Mesendoderm (in vitro differentiated cells): ENCODE measurements around the gene CACNB2.
"Not testable (repeated sequence)": the region's sequence is repeated elsewhere in the genome, so short reads cannot be mapped to it uniquely, and the experiment has no call there.

ENCODE experiments used
- DNase-seq: peaks from one replicate; pipeline ENCODE4 v3.0.0; 2013
- H2AK5ac ChIP-seq: 2 replicates; pipeline ENCODE4 v1.6.1; 2013; ENCODE audit warnings: low read length, inconsistent platforms
- H2BK120ac ChIP-seq: 2 replicates; pipeline ENCODE4 v1.6.1; 2013; ENCODE audit warnings: low read depth, mild to moderate bottlenecking, low read length, moderate library complexity, mixed read lengths
- H2BK15ac ChIP-seq: replicated peaks from 2 replicates; pipeline ENCODE4 v1.6.1; 2013; ENCODE audit warnings: low read depth, mild to moderate bottlenecking, moderate library complexity
- H2BK5ac ChIP-seq: 2 replicates; pipeline ENCODE4 v1.6.1; 2013; ENCODE audit warnings: low read length, inconsistent platforms
- H3K18ac ChIP-seq: 2 replicates; pipeline ENCODE4 v1.6.1; 2013; ENCODE audit warnings: mild to moderate bottlenecking, low read length, mixed read lengths
- H3K23ac ChIP-seq: one replicate; pipeline ENCODE4 v1.6.1; 2013; ENCODE audit warnings: low read length
- H3K27ac ChIP-seq: 2 replicates; pipeline ENCODE4 v1.5.1; 2013; ENCODE audit warnings: low read depth, mild to moderate bottlenecking, inconsistent platforms, low read length, moderate library complexity
- H3K27me3 ChIP-seq: 2 replicates; pipeline ENCODE4 v1.6.1; 2013; ENCODE audit warnings: low read length, control low read depth, mild to moderate bottlenecking, inconsistent platforms; ENCODE audit not compliant: insufficient read depth, poor library complexity
- H3K36me3 ChIP-seq: 2 replicates; pipeline ENCODE4 v1.6.1; 2013; ENCODE audit warnings: low read length, inconsistent platforms; ENCODE audit not compliant: control insufficient read depth, insufficient read depth
- H3K4ac ChIP-seq: one replicate; pipeline ENCODE4 v1.6.1; 2013; ENCODE audit warnings: low read depth, mild to moderate bottlenecking, low read length, moderate library complexity
- H3K4me1 ChIP-seq: 2 replicates; pipeline ENCODE4 v1.6.1; 2013; ENCODE audit warnings: low read depth, low read length, inconsistent platforms; ENCODE audit not compliant: control insufficient read depth
- H3K4me2 ChIP-seq: 2 replicates; pipeline ENCODE4 v1.6.1; 2013; ENCODE audit warnings: low read length
- H3K4me3 ChIP-seq: 2 replicates; pipeline ENCODE4 v1.5.1; 2013; ENCODE audit warnings: mild to moderate bottlenecking, low read length
- H3K56ac ChIP-seq: one replicate; pipeline ENCODE4 v1.6.1; 2013; ENCODE audit warnings: low read length
- H3K79me1 ChIP-seq: 2 replicates; pipeline ENCODE4 v1.6.1; 2013; ENCODE audit warnings: low read length, inconsistent platforms
- H3K79me2 ChIP-seq: 2 replicates; pipeline ENCODE4 v1.6.1; 2013; ENCODE audit warnings: mild to moderate bottlenecking, low read length; ENCODE audit not compliant: control insufficient read depth, insufficient read depth
- H3K9ac ChIP-seq: 2 replicates; pipeline ENCODE4 v1.6.1; 2013; ENCODE audit warnings: low read length, inconsistent platforms
- H4K5ac ChIP-seq: one replicate; pipeline ENCODE4 v1.6.1; 2013; ENCODE audit warnings: low read length
- H4K8ac ChIP-seq: one replicate; pipeline ENCODE4 v1.6.1; 2013; ENCODE audit warnings: low read depth, mild to moderate bottlenecking, control low read depth, low read length, moderate library complexity
- WGBS: extraction: QIAGEN DNeasy Blood & Tissue Kit; methylation state at CpG from one replicate; pipeline ENCODE4 v1.1.7; 2013; ENCODE audit warnings: low lambda C conversion rate, missing lambda C conversion rate; ENCODE audit not compliant: insufficient coverage; ENCODE audit errors: extremely low coverage; 5-methylcytosine and 5-hydroxymethylcytosine counted together

The CACNB2 gene

DNA sequence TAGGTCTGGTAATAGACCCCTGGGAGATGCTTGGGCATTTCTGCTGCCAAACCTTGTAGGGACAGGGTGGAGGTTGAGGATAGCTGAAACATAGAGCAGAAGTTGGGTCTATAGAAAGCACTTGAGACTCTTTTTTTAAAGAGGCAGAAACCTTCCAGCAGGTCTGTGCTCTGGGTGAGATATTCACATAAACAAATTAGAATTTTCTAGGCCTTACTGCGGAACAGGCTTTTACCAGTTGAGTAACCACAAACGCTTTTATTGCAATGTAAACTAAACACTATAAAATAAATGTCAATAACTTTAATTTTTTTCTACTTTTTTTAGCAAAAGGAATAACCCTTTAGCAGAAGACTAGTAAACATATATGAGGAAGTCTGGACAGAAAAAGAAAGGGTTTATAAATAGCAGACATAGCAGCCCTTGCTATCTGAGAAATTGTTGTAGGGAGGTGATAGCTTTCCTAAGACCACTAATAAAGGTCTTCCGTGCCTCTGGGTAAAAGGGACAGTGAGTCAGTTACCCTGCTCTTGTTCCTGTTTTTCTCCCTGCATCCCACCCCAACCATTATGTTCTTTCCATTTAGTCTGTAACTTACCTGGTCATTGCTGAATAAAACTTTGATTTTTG is 38.7 kb downstream of the CACNB2 start:
- Histone ChIP-seq H3K4me2 (no peak overlapping the region), H2BK120ac (no peak overlapping the region), H4K8ac (no peak overlapping the region), H3K27ac (no peak overlapping the region), H3K27me3 (no peaks in the 10 kb centered on the region), H2AK5ac (no peak overlapping the region), H2BK15ac (no peak overlapping the region), H3K79me2 (no peaks in the 10 kb centered on the region), H3K4me3 (no peak overlapping the region), H3K36me3 (no peaks in the 10 kb centered on the region), H3K9ac (no peak overlapping the region), H3K56ac (no peak overlapping the region), H3K4ac (no peak overlapping the region), H2BK5ac (no peak overlapping the region), H3K79me1 (no peaks in the 10 kb centered on the region), H3K23ac (no peak overlapping the region), H4K5ac (no peak overlapping the region), H3K18ac (no peak overlapping the region), H3K4me1 (no peaks in the 10 kb centered on the region)
- WGBS: 100% methylated on average over 1 of the region's 3 CpGs
- no peak for DNase-seq

DNA sequence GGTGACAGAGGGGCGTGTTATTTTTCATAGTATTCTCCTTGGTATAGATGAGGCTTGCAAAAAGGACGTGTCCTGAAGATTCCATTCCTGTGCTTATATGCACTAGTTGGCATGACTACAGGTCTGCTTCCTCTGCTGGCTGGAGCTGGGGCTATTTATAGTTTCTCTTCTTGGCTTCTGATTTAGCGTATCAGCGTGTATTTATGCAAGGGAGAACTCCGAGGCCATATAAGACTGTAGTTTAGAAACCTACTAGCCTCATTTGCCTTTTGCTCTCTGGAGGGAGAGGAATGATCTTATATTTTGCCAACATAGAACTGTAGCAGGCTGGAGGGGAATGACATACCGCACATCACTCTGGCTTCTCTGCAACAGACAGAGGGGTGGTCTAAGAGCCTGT is 39.7 kb downstream of the CACNB2 start:
- Histone ChIP-seq H2BK5ac (no peak overlapping the region), H3K4me3 (no peak overlapping the region), H2BK15ac (no peak overlapping the region), H3K4me1 (no peaks in the 10 kb centered on the region), H3K27ac (no peak overlapping the region), H3K79me2 (no peaks in the 10 kb centered on the region), H3K27me3 (no peaks in the 10 kb centered on the region), H4K8ac (no peak overlapping the region), H3K23ac (no peak overlapping the region), H3K79me1 (no peaks in the 10 kb centered on the region), H3K9ac (no peak overlapping the region), H3K36me3 (no peaks in the 10 kb centered on the region), H4K5ac (no peak overlapping the region), H3K18ac (no peak overlapping the region), H2AK5ac (no peak overlapping the region), H2BK120ac (no peak overlapping the region), H3K4ac (no peak overlapping the region), H3K56ac (no peak overlapping the region), H3K4me2 (no peak overlapping the region)
- no CpG with 5 or more reads among the region's 6 CpGs for whole genome bisulfite sequencing
- no peak for DNase-seq

DNA sequence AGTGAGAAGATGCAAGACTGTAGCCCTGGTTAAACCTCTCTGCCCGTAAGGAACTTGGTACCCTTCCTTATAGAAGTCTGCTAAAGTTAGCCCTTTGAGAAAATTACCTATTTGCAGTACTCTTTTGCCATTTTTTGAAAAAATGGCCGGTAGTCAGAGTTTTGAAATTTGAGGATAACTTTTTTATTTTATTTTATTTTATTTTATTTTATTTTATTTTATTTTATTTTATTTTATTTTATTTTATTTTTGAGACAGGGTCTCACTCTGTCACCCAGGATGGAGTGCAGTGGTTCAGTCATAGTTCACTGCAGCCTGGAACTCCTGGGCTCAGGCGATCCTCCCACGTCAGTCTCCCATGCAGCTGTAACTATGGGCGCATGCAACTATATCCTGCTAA is 41.2 kb downstream of the CACNB2 start:
- not testable (repeated sequence) for H3K23ac ChIP-seq, H3K27me3 ChIP-seq, DNase-seq, H2BK15ac ChIP-seq, H3K56ac ChIP-seq, H3K27ac ChIP-seq, H3K79me1 ChIP-seq, H3K4ac ChIP-seq, H2BK120ac ChIP-seq, H3K4me2 ChIP-seq, H4K8ac ChIP-seq, H3K18ac ChIP-seq, H2AK5ac ChIP-seq, H3K9ac ChIP-seq, H2BK5ac ChIP-seq, H3K36me3 ChIP-seq, H3K4me1 ChIP-seq, H4K5ac ChIP-seq, H3K79me2 ChIP-seq, H3K4me3 ChIP-seq
- no CpG with 5 or more reads among the region's 5 CpGs for WGBS

DNA sequence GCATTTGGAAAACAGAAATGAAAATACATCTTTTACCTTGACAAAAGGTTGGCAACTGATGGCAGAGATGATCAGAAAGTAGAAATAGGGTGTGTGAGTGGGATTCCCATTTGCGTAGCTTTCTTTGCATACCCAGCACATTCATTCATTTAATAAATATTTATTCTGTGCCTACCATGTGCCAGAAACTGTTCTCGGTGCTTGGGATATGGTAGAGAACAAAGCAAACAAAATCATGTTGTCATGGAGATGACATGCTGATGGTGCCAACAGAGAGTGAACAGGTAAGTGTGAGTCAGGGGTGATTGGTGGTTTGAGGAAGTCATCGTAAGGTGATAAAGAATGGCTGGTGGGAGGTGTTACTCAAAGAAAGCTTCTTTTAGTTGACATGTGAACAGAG is 45.4 kb downstream of the CACNB2 start:
- Histone ChIP-seq H3K4me2 (no peak overlapping the region), H2AK5ac (no peak overlapping the region)
- no peak for DNase-seq

DNA sequence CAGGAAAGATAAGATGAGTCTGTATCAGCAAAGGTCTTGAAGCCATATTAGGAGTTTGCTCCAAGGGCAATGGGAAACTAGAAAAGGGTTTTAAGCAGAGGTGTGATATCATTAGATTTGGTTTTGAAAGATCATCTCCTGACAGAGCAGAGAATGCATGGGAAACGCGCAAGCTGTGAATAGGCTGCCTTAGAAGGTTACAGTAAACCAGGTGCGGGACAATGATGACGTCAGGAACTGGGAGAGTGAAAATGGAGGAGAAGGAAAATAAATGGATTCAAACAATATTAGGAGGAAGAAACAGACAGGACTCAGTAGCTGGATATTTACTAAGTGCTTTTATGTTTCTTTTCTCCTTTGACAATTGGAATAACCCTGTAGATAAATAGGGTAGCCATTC is 50.6 kb downstream of the CACNB2 start:
- H3K36me3 ChIP-seq: no peaks in the 10 kb centered on the region
- H3K27ac ChIP-seq: no peak overlapping the region
- no peak overlapping the region for H3K23ac ChIP-seq
- no peaks in the 10 kb centered on the region for H3K27me3 ChIP-seq
- H3K9ac ChIP-seq: no peak overlapping the region
- H3K79me1 ChIP-seq: no peaks in the 10 kb centered on the region
- no peak overlapping the region for H3K4me3 ChIP-seq
- no CpG with 5 or more reads among the region's 4 CpGs for WGBS
- no peaks in the 10 kb centered on the region for H3K4me1 ChIP-seq
- no peak overlapping the region for H3K18ac ChIP-seq
- H2BK120ac ChIP-seq: no peak overlapping the region
- no peak overlapping the region for H2AK5ac ChIP-seq
- no peaks in the 10 kb centered on the region for H3K79me2 ChIP-seq
- H4K8ac ChIP-seq: no peak overlapping the region
- H2BK5ac ChIP-seq: no peak overlapping the region
- no peak overlapping the region for H3K4me2 ChIP-seq
- no peak overlapping the region for H2BK15ac ChIP-seq
- no peak overlapping the region for H4K5ac ChIP-seq
- DNase-seq: no peak
- no peak overlapping the region for H3K4ac ChIP-seq
- no peak overlapping the region for H3K56ac ChIP-seq

More for the DNA sequence above, 45.4 kb downstream of the CACNB2 start:
- no peak overlapping the region for H3K4ac ChIP-seq
- no peak overlapping the region for H3K4me3 ChIP-seq
- H3K27me3 ChIP-seq: no peaks in the 10 kb centered on the region
- no peak overlapping the region for H2BK15ac ChIP-seq
- no peak overlapping the region for H4K8ac ChIP-seq
- no peak overlapping the region for H3K9ac ChIP-seq
- no peak overlapping the region for H2BK5ac ChIP-seq
- H4K5ac ChIP-seq: no peak overlapping the region
- H3K79me2 ChIP-seq: no peaks in the 10 kb centered on the region
- H3K79me1 ChIP-seq: no peaks in the 10 kb centered on the region
- no peaks in the 10 kb centered on the region for H3K4me1 ChIP-seq
- WGBS: no CpG with 5 or more reads among the region's 3 CpGs
- no peak overlapping the region for H3K18ac ChIP-seq
- no peak overlapping the region for H3K23ac ChIP-seq
- no peak overlapping the region for H3K56ac ChIP-seq
- H3K27ac ChIP-seq: no peak overlapping the region
- no peaks in the 10 kb centered on the region for H3K36me3 ChIP-seq
- no peak overlapping the region for H2BK120ac ChIP-seq

DNA sequence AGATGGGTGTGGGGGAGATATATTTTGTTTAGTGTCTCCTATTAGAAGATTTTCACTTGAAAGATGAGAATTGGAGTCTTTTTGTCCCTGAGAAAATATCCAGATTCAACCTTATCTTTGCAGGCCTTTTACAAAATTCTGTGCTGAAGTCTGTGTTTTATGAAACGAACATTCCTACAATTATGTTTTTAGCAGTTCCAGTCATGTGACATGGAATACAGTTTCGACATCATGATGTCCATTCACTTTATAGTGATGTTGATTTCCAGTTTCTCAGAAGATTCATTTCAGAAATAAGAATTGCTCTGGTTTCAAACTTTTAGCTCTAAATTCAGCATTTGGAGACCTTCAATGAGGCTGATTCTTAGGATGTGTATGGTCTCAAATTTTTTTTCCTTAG is 54.4 kb downstream of the CACNB2 start:
- no peak for DNase-seq
- Histone ChIP-seq H3K18ac (no peak overlapping the region), H3K4me1 (no peaks in the 10 kb centered on the region), H3K4me3 (no peak overlapping the region), H2AK5ac (no peak overlapping the region), H2BK5ac (no peak overlapping the region), H3K23ac (no peak overlapping the region), H2BK15ac (no peak overlapping the region), H3K79me2 (no peaks in the 10 kb centered on the region), H3K9ac (no peak overlapping the region), H3K4me2 (no peak overlapping the region), H3K36me3 (no peaks in the 10 kb centered on the region), H2BK120ac (no peak overlapping the region), H4K8ac (no peak overlapping the region), H3K27ac (no peak overlapping the region), H3K27me3 (no peaks in the 10 kb centered on the region), H4K5ac (no peak overlapping the region), H3K4ac (no peak overlapping the region), H3K79me1 (no peaks in the 10 kb centered on the region), H3K56ac (no peak overlapping the region)
- no CpG with 5 or more reads among the region's 2 CpGs for WGBS
